Ovary (tissue), 3 donors: ENCODE results near the gene RANBP9.

Source experiments
- EP300 ChIP-seq: sonication (generic); formaldehyde crosslinking; IDR thresholded peaks from one replicate; pipeline ENCODE4 v1.6.1; 2017; ENCODE audit warnings: antibody characterized with exemption
- POLR2A ChIP-seq: fragments of 450-650 bp; IDR thresholded peaks from one replicate; pipeline ENCODE4 v1.6.1; 2017; ENCODE audit warnings: antibody characterized with exemption, mild to moderate bottlenecking, moderate library complexity
- TF ChIP-seq, protein P1 (sequence below), 3 donors: fragments of 450-650 bp in 2 of 3; fragments of 200-600 bp in 1 of 3; IDR thresholded peaks; one replicate each; pipeline versions ENCODE4 v1.5.1 to v1.8.0; 2016 to 2022; ENCODE audit warnings: antibody characterized with exemption in 3 of 3, mild to moderate bottlenecking in 1 of 3
- donor health status: DM: no; HTN: no; CAD: no.

DNA sequence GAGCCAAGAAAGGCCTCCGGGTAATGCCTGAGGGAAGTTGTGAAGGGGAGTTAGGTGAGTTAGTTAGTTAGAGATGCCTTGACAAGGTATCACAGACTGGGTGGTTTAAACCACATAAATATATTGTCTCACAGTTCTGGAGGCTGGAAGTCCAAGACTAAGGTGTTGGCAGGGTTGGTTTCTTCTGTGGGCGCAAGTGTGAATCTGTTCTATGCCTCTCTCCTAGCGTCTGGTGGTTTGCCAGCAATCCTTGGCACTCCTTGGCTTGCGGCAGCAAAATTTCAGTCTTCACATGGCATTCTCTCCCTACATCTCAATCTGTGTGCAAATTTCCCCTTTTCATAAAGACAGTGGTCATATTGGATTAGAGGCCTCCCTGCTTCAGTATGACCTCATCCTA lies 29.7 kb upstream of the RANBP9 start:
- TF ChIP-seq, protein P1, sequence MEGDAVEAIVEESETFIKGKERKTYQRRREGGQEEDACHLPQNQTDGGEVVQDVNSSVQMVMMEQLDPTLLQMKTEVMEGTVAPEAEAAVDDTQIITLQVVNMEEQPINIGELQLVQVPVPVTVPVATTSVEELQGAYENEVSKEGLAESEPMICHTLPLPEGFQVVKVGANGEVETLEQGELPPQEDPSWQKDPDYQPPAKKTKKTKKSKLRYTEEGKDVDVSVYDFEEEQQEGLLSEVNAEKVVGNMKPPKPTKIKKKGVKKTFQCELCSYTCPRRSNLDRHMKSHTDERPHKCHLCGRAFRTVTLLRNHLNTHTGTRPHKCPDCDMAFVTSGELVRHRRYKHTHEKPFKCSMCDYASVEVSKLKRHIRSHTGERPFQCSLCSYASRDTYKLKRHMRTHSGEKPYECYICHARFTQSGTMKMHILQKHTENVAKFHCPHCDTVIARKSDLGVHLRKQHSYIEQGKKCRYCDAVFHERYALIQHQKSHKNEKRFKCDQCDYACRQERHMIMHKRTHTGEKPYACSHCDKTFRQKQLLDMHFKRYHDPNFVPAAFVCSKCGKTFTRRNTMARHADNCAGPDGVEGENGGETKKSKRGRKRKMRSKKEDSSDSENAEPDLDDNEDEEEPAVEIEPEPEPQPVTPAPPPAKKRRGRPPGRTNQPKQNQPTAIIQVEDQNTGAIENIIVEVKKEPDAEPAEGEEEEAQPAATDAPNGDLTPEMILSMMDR (IDR thresholded peaks at IDR 0.05), result no peak
- TF ChIP-seq EP300 (no peak), POLR2A (no peak)
